HG03045 (cell line): ENCODE data around the gene EPS8L2.
"Not testable (repeated sequence)": the region's sequence is repeated elsewhere in the genome, so short reads cannot be mapped to it uniquely, and the experiment has no call there.

Source experiments
- ATAC-seq: cut with Tn5 transposase; IDR thresholded peaks from one replicate; pipeline ENCODE4 v1.9.1; 2021; ENCODE audit warnings: mild to moderate bottlenecking, moderate library complexity; ENCODE audit not compliant: unreplicated experiment

The EPS8L2 gene

DNA sequence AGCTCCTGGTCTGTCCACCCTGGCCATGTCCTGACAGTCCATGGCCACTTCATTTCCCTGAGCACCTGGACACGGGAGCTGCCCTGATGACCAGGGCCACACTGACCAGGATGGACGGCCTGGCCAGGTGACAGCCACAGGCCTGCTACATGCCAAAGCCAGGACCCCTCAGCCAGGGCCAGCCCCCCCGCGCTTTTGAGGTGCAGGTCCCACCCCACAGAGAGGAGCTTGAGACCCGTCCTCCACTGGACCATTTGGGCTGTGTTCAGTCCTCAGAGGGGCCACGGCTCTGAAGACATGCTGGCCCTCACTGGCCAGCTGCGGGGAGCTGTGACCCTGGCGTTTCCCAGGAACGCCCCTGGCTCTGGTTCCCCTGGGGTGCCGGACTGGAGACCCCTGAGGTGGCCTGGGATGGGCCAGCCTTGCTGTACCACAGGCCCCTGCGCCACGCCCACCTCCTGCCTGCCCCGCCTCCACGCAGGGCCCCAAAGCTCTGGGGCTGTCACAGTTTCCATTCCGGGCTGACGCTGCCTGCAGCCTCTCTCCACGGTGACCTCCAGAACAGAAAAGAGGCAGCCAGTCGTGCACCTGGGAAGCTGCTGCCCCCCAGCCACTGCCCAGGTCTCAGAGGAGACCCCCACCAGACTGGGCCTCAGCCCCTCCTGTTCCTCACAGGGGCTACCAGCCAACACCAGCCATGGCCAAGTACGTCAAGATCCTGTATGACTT lies 18.2 kb downstream of the EPS8L2 start:
- ATAC-seq, result no peak

DNA sequence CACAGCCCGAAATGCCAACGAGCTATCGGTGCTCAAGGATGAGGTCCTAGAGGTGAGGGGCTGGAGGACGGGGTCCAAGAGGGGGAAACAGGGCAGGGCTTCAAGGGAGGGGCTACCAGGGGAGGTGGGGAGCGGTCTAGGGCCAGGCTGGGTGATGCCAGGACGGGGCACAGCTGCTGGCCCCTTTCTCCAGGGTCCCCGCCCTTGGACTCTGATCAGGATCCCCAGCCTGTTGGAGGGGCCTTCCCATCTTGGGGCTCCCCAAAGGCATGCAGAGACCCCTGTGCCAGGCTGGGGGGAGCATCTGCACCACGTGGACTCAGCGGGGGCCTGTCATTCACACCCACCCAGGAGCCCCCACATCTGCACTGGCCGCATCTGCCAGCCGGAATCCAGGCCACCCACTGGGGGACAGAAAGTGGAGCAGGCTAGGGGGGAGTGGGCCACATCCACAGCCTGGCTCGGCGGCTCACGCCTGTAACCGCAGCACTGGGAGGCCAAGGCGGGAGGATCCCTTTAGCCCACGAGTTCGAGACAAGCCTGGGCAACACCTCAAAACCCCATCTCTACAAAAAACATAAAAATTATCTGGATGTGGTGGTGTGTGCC lies 18.9 kb downstream of the EPS8L2 start:
- no peak for ATAC-seq

DNA sequence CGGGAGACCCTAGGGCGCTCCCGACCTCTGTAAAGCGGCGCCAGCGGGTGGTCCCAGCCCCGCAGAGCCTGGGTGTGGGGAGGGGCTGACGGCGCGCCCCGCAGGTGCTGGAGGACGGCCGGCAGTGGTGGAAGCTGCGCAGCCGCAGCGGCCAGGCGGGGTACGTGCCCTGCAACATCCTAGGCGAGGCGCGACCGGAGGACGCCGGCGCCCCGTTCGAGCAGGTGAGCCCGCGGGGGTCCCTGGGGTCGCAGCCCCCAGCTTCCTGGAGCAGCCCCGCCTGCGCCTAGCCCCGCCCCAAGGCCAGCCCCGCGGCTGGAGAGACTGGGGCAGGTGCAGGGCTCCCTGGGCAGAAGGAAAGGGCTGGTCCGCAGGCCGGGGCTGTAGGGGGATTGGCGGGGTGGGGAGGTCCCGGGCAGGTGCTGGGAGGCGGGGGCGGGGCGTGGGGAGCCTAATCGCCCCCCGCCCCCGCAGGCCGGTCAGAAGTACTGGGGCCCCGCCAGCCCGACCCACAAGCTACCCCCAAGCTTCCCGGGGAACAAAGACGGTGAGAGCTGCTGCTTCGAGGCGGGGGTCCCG lies 19.7 kb downstream of the EPS8L2 start:
- ATAC-seq, result no peak

DNA sequence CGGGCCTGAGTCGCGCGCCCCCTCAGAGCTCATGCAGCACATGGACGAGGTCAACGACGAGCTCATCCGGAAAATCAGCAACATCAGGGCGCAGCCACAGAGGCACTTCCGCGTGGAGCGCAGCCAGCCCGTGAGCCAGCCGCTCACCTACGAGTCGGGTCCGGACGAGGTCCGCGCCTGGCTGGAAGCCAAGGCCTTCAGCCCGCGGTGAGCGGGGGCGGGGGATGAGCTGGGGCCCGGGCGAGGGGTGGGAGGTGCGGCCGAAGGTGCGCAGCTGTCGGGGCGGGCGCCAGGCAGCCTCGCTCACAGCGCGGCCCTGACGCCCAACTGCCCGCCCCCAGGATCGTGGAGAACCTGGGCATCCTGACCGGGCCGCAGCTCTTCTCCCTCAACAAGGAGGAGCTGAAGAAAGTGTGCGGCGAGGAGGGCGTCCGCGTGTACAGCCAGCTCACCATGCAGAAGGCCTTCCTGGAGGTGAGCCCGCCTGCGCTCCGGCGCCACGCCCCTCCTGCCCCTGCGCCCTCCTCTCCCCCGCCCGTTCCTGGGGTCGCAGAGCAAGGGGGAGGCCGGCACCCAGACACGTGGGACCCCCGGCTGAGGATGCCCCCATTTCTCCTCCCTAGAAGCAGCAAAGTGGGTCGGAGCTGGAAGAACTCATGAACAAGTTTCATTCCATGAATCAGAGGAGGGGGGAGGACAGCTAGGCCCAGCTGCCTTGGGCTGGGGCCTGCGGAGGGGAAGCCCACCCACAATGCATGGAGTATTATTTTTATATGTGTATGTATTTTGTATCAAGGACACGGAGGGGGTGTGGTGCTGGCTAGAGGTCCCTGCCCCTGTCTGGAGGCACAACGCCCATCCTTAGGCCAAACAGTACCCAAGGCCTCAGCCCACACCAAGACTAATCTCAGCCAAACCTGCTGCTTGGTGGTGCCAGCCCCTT lies 20.5 kb downstream of the EPS8L2 start:
- no peak for ATAC-seq

- ATAC-seq, result no peak
These were observed 21.3 kb downstream of the EPS8L2 start for GRCh38 chr11:727281-727701.

DNA sequence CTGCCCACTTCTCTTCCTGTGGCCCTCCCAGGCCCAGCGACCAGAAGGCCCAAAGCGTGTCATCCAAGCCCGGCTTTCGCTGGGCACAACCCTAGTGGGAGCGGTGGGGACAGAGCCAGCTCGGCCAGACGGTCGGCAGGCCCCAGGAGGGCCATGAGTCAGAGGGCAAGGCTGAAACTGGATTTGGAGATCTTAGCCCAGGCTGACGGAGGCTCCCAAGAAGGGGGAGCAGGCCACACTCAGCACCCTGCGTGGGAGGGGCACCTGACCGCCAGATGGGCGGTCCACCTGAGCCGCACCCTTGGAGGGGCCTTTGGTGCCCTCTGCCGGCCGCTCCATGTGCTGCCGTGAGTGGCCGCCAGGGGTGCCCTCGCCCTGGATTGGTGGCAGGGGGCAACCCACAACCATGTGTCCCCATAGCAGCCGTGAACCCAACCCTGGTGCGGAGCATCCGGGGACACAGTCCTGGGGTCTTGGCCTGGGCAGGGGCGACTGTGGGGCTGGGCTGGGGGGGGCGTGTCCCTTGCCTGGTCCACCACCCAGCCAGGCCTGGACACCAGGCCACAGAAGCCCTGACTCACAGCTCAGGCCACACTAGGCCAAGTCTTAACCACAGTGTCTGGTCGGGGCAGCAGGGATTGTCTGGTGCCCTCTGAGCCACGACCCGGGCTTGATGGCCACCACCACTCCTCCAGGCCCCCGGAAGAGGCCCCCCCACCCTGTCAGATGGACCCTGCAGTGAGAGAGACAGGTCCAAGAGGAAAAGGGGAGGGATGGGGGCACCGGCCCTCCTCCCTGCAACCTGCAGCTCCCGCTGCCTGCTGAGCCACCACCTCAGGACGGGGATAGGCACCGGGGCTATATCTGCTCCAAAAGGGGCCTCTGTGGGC lies 22.1 kb downstream of the EPS8L2 start:
- peak; percentile 51 for ATAC-seq

- ATAC-seq, result no peak
These were observed 23.0 kb downstream of the EPS8L2 start for GRCh38 chr11:728901-729491.

- no peak for ATAC-seq
These were observed 23.6 kb downstream of the EPS8L2 start for GRCh38 chr11:729492-730074.

- ATAC-seq, result no peak
These were observed 27.0 kb downstream of the EPS8L2 start for GRCh38 chr11:733072-733471.

DNA sequence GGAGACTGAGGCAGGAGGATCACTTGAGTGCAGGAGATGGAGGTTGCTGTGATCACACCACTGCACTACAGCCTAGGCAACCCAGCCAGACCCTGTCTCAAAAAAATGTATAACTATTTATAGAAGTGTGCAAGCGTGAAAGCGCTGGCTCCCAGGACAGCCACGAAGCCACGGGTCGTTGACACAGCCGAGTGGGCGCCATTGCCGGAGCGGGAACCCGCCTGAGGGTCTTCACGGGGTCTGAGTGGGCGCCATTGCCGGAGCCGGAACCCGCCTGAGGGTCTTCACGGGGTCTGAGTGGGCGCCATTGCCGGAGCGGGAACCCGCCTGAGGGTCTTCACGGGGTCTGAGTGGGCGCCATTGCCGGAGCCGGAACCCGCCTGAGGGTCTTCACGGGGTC lies 28.5 kb downstream of the EPS8L2 start:
- not testable (repeated sequence) for ATAC-seq

GRCh38 chr11:737366-737765 lies 31.3 kb downstream of the EPS8L2 start:
- ATAC-seq, result no peak

- not testable (repeated sequence) for ATAC-seq
These were observed 31.9 kb downstream of the EPS8L2 start for GRCh38 chr11:737899-738298.

GRCh38 chr11:742156-742546 lies 36.1 kb downstream of the EPS8L2 start:
- ATAC-seq, result no peak

DNA sequence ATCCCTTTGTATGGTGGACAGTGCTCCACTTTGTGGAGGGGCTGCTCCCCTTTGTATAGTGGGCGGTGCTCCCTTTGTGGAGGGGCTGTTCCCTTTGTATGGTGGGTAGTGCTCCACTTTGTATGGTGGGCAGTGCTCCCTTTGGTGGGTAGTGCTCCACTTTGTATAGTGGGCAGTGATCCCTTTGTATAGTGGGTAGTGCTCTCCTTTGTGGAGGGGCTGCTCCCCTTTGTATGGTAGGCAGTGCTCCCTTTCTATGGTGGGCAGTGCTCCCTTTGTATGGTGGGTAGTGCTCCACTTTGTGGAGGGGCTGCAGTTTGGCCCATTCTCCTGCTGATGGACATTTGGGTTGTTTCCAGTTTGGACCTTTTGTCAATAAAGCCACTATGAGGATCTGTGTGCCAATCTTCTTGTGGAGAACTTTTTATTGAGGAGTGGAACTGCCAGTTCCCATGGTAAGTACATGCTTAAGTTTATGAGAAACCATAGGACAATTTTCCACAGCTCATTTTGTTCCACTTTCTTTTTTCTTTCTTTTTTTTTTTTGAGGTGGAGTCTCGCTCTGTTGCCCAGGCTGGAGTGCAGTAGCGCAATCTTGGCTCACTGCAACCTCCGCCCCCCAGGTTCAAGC lies 36.7 kb downstream of the EPS8L2 start:
- no peak for ATAC-seq

- ATAC-seq, result no peak
These were observed 39.4 kb downstream of the EPS8L2 start for GRCh38 chr11:745428-745827.

DNA sequence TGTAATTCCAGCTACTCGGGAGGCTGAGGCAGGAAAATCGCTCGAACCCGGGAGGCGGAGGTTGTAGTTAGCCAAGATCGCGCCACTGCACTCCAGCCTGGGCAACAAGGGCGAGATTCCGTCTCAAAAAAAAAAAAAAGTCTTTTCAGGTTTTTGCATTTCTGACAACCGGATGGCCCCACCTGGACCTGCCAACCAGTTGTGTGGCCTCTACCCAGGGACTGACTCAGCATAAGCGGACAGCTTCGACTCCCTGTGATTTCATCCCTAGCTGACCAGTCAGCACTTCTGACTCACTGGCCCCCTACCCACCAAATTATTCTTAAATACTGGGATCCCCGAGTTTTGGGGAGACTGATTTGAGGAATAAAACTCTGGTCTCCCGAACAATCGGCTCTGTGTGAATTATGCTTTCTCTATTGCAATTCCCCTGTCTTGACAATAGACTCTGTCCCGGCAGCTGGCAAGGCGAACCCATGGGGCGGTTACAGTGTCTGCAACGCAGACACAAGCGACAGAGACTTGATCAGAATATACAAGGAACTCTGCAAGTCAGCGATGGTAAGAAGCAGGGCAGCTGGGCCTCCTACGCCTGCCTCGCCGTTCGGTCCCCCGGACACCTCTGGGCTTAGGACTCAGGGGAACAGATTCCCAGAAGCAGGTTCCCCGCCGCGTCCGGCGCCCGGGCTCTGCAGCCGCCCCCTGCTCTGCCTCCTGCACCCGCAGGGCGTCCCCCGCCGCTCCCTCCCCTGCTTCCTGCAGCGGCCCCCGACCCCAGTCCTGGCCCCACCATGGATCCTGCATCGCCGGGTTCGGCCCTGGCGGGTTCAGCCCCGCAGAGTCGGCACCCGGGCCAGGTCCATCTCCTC lies 40.5 kb downstream of the EPS8L2 start:
- peak; percentile 22 for ATAC-seq

GRCh38 chr11:747158-748006 lies 41.4 kb downstream of the EPS8L2 start, which contains the start of gene TALDO1:
Gene TALDO1 (plus strand): TSS chr11:747464. CDS start chr11:747482, 18 bp downstream.
- ATAC-seq, result peak; percentile 89
